GM12865 (cell line): ENCODE data around the gene FCHO2.
A peak's percentile ranks its signal among the peaks of the same experiment; 100 is the strongest.

Source experiments
- DNase-seq: peaks from one replicate; pipeline ENCODE4 v3.0.0; 2010; ENCODE audit warnings: low read depth
- H3K4me3 ChIP-seq: 2 replicates; pipeline ENCODE4 v1.5.1; 2011; ENCODE audit warnings: mild to moderate bottlenecking, low read depth, low read length, control low read depth
- TF ChIP-seq, protein P1 (sequence below): IDR thresholded peaks from 2 replicates; pipeline ENCODE4 v1.5.1; 2011; ENCODE audit warnings: low read length, control low read depth, low read depth, inconsistent platforms; ENCODE audit not compliant: insufficient read depth; ENCODE audit errors: missing control alignments

FCHO2 gene, protein sequence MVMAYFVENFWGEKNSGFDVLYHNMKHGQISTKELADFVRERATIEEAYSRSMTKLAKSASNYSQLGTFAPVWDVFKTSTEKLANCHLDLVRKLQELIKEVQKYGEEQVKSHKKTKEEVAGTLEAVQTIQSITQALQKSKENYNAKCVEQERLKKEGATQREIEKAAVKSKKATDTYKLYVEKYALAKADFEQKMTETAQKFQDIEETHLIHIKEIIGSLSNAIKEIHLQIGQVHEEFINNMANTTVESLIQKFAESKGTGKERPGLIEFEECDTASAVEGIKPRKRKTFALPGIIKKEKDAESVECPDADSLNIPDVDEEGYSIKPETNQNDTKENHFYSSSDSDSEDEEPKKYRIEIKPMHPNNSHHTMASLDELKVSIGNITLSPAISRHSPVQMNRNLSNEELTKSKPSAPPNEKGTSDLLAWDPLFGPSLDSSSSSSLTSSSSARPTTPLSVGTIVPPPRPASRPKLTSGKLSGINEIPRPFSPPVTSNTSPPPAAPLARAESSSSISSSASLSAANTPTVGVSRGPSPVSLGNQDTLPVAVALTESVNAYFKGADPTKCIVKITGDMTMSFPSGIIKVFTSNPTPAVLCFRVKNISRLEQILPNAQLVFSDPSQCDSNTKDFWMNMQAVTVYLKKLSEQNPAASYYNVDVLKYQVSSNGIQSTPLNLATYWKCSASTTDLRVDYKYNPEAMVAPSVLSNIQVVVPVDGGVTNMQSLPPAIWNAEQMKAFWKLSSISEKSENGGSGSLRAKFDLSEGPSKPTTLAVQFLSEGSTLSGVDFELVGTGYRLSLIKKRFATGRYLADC

DNA sequence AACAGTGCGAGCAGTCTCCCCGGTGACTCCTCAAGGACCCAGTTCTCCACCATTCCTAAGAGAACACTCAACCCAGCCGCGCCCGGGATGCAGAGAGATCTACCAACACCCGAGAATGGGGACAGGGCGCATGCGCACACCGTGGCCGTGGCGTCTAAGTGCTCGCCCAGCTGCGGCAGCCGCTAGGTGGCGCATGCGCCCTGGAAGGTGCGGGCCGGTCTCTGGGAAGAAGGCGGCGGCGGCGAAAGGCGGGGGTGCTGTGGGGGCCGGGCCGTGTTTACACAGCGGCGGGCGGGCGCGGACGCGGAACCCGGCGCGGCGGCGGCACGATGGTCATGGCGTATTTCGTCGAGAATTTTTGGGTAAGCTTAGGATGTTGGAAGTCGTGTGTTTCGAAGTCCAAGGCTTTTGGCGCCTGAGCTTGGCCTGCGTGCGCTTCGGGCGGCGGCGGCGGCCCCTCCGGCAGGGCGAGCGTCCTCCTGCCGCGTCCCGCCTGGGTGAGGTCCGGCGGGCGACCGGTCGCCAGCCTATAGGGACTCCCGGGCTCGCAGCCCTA, at the start of gene FCHO2:
TSS of gene FCHO2 (plus strand) at position 274 of the 556 bp plus-strand sequence. CDS start at position 330, 56 bp downstream.
- DNase-seq = peak; percentile 96
- H3K4me3 ChIP-seq = peak within 1 kb of the TSS; percentile 73
- TF ChIP-seq, protein P1, sequence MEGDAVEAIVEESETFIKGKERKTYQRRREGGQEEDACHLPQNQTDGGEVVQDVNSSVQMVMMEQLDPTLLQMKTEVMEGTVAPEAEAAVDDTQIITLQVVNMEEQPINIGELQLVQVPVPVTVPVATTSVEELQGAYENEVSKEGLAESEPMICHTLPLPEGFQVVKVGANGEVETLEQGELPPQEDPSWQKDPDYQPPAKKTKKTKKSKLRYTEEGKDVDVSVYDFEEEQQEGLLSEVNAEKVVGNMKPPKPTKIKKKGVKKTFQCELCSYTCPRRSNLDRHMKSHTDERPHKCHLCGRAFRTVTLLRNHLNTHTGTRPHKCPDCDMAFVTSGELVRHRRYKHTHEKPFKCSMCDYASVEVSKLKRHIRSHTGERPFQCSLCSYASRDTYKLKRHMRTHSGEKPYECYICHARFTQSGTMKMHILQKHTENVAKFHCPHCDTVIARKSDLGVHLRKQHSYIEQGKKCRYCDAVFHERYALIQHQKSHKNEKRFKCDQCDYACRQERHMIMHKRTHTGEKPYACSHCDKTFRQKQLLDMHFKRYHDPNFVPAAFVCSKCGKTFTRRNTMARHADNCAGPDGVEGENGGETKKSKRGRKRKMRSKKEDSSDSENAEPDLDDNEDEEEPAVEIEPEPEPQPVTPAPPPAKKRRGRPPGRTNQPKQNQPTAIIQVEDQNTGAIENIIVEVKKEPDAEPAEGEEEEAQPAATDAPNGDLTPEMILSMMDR = peak; percentile 85

DNA sequence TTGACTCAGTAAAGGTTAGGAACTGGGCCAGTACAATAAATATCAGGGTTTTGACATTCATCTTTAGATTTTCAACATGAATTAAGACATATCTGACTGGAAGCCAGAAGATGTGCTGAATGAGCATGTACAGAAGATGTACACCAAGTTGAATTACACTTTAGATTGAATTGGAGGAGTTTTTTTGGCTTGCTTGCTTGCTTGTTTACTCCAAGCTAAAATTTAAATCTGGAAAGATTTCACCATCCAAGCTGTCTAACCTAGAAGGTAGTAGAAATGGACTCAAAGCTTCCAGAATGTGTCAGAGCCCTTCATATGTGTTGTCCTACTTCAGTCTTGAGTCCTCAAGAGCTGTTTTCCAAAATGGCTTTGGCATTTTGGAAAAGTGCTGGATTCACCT, 49.0 kb upstream of the FCHO2 start:
- no peak for DNase-seq
- H3K4me3 ChIP-seq = no peak overlapping the region
- TF ChIP-seq, protein P1 = no peak

DNA sequence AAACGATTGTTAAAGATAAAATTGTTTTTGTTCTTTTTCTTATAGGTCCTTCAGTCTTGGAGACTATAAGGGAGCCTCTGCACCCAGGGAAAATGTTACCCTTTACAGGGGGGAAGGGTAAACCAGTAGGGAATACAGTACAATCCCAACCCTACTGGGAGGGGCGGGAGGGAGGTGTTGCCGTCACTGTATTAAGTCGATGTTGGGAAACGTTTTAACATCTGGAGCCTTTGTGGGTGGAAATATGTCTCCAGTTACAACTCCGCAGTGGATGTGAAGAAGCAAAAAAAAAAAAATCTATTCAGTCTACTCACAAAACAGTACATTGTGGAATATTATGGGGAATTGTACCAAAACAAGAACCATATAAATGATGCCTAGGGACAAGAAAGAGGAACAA, 47.2 kb upstream of the FCHO2 start:
- no peak for DNase-seq
- H3K4me3 ChIP-seq = no peak overlapping the region
- TF ChIP-seq, protein P1 = no peak

DNA sequence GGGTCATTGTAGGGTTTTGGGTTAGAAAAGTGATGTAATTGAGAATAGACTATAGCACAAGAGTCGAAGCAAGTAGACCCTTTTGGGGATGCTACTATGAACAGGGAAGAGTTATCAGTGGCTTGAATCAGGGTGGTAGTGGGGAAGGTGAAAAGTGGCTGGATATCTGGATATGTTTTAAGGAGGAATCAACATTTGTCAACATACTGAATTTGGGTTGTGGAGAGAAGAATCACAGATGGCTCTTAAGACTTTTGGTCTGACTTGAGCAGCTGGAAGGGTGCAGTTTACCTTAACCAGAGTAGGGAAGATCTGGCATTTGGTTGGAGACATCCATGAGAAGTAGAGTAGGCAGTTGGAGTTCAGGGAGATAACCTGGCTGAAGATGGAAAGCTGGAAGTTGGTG, 38.5 kb upstream of the FCHO2 start:
- DNase-seq = no peak
- TF ChIP-seq, protein P1 = no peak
- H3K4me3 ChIP-seq = no peak overlapping the region

DNA sequence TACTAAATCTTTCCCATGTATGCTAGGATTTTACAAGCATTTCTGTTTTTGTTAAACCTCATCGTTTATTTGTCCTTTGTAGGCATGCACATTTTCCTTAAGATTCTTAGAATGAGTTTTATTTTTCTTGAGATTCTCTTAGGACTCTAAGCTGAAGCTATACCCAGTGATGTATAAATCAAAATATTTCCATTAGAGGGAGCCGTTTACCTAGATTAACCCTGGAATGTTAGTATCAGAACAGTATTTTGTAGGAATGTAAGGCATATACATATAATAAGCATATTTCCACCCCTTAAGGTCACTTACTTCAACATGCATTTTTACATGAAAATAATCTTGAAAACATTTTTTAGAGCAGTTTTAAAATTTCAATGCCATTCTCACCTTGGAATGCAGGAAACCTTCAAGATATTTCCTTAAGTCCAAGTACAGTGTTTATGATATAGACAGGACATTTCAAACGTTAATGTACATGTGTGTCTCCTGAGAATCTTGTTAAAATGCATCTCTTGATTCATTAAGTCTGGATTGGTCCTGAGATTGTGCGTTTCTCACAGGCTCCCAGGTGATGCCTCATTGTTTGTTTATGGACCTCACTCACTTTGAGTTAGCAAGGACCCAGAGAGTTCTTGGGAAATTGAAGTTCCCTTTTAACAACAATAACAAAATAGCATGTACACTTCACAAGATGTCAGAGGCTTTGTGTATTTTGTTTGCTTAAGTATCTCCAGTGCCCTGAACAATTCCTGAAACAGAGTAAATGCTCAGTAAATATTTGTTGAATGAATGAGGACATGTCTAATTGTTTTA, 34.9 kb upstream of the FCHO2 start:
- no peak overlapping the region for H3K4me3 ChIP-seq
- TF ChIP-seq, protein P1 = no peak
- no peak for DNase-seq

DNA sequence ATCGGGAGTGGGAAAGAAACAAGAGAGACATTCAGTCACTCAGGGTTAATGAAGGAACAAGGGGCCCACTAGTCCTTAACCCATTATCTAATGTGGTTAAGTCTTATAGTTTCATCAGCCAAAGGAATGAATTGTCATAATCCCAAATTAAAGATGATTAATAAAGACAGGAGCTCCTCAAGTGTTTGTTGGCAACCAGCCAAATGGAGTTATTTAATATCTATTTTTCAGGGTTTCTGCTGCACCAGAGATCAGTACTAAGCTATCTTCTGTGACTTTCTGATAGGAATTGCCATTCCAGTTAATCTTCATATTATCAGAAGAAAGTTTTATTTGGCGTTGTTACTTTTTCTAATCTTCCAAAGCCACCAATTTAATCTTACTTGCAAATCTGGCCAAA, 34.0 kb upstream of the FCHO2 start:
- DNase-seq = no peak
- TF ChIP-seq, protein P1 = no peak
- no peak overlapping the region for H3K4me3 ChIP-seq
